HL-60 (cell line): ENCODE measurements around the gene REXO1.

Source experiments
- POLR2AphosphoS5 ChIP-seq: IDR thresholded peaks from 2 replicates; pipeline ENCODE4 v1.6.1; 2012; ENCODE audit warnings: low read depth
- TF ChIP-seq, protein P1 (sequence below): IDR thresholded peaks from one replicate; pipeline ENCODE4 v1.5.1; 2011; ENCODE audit warnings: low read length, control low read depth, inconsistent platforms; ENCODE audit not compliant: insufficient read depth

DNA sequence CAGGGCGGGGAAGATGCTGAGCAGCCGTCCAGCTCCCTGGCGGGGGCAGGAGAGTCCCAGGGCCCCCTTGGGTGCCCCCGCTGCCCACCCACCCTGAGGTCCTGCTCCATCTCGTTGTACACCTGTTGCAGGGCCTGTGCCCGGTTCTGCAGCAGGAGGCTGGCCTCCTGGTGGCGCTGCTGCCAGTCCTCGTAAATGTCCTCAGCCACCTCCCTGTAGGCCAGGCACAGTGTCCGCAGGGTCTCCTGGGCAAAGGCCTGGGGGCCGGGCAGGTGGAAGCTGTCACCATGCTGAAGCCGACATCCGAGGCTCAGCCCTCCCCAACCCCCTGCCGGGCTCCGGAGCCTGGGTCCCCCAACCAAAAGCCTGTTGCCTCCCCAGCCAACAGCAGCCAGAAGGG, 56.4 kb downstream of the REXO1 start:
- TF ChIP-seq, protein P1, sequence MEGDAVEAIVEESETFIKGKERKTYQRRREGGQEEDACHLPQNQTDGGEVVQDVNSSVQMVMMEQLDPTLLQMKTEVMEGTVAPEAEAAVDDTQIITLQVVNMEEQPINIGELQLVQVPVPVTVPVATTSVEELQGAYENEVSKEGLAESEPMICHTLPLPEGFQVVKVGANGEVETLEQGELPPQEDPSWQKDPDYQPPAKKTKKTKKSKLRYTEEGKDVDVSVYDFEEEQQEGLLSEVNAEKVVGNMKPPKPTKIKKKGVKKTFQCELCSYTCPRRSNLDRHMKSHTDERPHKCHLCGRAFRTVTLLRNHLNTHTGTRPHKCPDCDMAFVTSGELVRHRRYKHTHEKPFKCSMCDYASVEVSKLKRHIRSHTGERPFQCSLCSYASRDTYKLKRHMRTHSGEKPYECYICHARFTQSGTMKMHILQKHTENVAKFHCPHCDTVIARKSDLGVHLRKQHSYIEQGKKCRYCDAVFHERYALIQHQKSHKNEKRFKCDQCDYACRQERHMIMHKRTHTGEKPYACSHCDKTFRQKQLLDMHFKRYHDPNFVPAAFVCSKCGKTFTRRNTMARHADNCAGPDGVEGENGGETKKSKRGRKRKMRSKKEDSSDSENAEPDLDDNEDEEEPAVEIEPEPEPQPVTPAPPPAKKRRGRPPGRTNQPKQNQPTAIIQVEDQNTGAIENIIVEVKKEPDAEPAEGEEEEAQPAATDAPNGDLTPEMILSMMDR: no peak
- TF ChIP-seq POLR2AphosphoS5: no peak
